Stimulated activated CD4-positive, alpha-beta T cell treated with anti-CD3 and anti-CD28 coated beads, Interleukin-12 subunit alpha, Interleukin-12 subunit beta, amount 100 ng/mL, for 4 hours (primary cell): ENCODE measurements around the gene ADSL.

ENCODE experiments used
- DNase-seq: peaks from one replicate; pipeline ENCODE4 v3.0.0-alpha.2; 2020

The ADSL gene

GRCh38 chr22:40406063-40406890 lies 60.0 kb downstream of the ADSL start:
- DNase-seq: no peak

GRCh38 chr22:40407021-40407761 lies 60.9 kb downstream of the ADSL start:
- no peak for DNase-seq

- no peak for DNase-seq
These were observed 61.8 kb downstream of the ADSL start for GRCh38 chr22:40407831-40408717.

GRCh38 chr22:40408718-40409612 lies 62.7 kb downstream of the ADSL start:
- DNase-seq: no peak

GRCh38 chr22:40409613-40410113 lies 63.4 kb downstream of the ADSL start:
- DNase-seq: no peak

- no peak for DNase-seq
These were observed 64.0 kb downstream of the ADSL start for GRCh38 chr22:40410272-40410671.

- no peak for DNase-seq
These were observed 64.6 kb downstream of the ADSL start for GRCh38 chr22:40410731-40411505.

- no peak for DNase-seq
These were observed 65.2 kb downstream of the ADSL start for GRCh38 chr22:40411506-40411861.

GRCh38 chr22:40412441-40412840 lies 66.1 kb downstream of the ADSL start:
- DNase-seq: no peak

- no peak for DNase-seq
These were observed 67.6 kb downstream of the ADSL start for GRCh38 chr22:40413873-40414272.

- no peak for DNase-seq
These were observed 68.0 kb downstream of the ADSL start for GRCh38 chr22:40414311-40414710.

GRCh38 chr22:40414838-40415505 lies 68.7 kb downstream of the ADSL start:
- DNase-seq: no peak

GRCh38 chr22:40415531-40416266 lies 69.4 kb downstream of the ADSL start:
- DNase-seq: no peak

- no peak for DNase-seq
These were observed 69.9 kb downstream of the ADSL start for GRCh38 chr22:40416267-40416570.

GRCh38 chr22:40416636-40417035 lies 70.3 kb downstream of the ADSL start:
- no peak for DNase-seq

- no peak for DNase-seq
These were observed 70.7 kb downstream of the ADSL start for GRCh38 chr22:40417041-40417440.

- no peak for DNase-seq
These were observed 71.6 kb downstream of the ADSL start for GRCh38 chr22:40417881-40418280.

GRCh38 chr22:40418366-40419201 lies 72.3 kb downstream of the ADSL start:
- no peak for DNase-seq

GRCh38 chr22:40419718-40420117 lies 73.4 kb downstream of the ADSL start:
- no peak for DNase-seq
